HuH-7.5 (cell line): ENCODE results near the gene GLG1.
"Not testable (repeated sequence)": the region's sequence is repeated elsewhere in the genome, so short reads cannot be mapped to it uniquely, and the experiment has no call there.

ENCODE experiments used
- DNase-seq: peaks from one replicate; pipeline ENCODE4 v3.0.0; 2011; ENCODE audit warnings: low spot score

Gene GLG1

DNA sequence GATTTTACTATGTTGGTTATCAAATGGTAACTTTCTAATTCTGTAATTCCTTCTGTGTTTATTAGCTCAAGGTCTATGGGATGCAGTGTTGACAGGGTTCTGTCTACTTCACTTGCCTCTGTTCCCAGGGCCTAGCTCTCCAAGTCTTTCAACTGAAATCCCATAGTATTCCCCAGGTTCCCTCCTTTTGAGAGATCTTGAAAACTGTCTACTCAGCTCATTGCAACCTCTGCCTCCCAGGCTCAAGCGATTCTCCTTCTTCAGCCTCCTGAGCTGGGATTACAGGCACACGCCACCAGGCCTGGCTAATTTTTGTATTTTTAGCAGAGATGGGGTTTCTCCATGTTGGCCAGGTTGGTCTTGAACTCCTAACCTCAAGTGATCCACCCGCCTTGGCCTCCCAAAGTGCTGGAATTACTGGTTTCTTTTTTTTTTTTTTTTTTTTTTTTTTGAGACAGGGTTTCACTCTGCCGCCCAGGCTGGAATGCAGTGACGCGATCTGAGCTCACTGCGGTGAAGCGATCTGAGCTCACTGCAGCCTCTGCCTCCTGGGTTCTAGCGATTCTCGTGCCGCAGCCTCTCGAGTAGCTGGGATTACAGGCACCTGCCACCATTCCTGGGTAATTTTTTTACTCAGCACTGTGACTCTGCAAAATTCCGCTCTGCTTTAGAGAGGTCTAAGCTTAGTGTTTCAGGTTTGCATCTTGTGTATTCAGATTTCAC, 163.1 kb downstream of the GLG1 start:
- DNase-seq, result not testable (repeated sequence)

DNA sequence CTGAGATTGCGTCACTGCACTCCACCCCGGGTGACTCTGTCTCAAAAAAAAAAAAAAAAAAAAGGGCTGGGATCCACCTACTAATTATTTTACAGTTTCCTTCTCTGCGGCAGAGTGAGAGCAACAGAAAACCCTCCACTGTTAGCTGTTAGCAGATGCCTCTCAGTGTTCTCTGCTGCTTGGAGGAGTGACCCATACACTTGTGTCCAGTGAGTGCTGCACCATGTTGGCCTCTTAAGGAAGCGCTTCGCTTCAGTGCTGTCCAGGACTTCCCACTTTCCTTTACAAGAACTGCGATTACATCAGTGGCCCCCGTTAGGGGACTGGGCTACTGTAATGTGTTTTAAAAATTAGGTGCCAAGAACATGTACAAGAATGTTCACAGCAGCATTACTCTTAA, 167.2 kb downstream of the GLG1 start:
- no peak for DNase-seq

DNA sequence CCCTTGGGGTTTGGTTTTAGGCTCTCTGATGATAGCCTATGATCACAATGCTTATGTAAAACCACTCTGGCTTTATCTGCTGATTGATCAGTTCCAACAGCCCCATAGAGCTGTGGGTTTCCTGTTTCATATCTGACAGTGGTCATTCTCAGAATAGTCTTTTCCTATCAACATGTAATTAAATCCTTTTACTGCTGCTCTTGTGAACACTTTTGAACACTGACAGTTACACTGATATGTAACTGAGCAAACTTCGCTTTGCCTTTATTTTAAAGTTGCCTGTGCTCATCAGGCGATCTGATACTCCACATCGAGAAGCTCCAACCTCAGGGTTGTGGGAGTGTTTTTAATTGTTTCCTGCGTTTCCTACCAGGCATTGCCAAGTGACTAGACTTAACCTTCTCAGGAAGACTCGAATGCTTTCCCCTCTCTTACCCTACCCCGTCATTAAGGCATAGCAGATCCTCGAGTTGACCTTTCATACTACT, 168.4 kb downstream of the GLG1 start:
- DNase-seq, result no peak

DNA sequence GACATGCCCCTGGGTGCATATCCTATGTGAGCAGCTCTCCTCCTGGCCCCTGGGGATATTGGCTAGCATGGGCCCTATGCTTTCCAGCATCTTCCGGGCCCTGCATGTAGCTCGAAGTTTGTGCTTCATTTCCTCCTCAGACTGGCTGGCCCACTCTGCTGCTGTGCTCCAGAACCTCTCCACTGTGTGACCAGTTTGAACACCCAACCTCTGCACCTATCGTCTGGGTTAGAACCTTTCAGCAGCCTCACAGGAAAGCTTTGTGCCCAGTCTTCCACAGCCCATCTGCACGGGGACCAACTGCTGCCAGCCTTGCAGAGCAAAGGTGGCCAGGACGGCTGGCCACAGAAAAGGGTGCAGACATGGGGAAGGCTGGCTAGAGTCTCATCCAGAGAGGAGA, 175.4 kb downstream of the GLG1 start:
- DNase-seq, result no peak

DNA sequence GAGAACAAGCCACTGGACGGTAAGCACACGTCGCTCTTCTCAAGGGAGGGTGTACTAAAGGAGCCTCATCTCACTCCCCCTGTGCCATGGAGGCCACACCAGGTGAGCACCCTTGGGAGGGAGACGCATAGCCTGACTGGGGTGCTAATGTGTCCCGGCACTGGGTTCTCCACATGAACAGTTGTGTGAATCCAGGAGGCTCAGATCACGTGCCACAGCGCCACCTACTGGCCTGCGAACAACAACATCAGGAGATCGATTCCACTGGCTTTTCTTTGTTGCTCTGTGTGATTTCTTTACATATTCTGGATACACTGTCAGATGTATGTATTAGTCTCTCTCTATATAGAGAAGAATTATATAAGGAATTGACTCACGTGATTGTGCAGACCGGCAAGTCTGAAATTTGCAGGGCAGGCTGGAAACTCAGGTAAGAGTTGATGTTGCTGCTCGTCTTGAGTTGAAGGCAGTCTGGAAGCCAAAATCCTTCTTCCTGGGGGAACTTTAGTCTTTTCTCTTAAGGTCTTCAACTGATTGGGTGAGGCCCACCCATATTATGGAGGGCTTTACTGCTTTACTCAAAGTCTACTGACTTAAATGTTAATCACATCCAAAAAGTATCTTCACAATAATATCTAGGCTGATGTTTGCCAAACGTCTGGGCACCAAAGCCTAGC, 176.7 kb downstream of the GLG1 start:
- peak; percentile 36 for DNase-seq

DNA sequence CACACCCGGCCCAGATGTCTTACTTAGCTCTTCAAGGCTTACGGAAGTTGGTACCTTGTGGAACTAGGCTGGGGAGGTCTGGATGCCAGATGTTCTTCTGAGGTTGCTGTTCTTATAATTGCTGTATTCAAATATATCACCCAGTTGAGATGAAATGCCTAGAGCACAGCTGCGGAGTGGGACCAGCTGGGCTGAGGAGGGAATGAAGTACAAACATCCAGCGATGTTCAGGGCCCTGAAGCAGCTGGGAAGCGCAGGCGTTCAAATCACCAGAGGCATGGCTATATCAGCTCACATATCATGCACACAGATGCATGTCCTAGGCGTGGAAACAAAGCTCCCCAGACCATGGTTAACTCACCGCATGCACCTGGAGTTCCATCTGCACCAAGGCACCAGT, 178.4 kb downstream of the GLG1 start:
- DNase-seq, result not testable (repeated sequence)

DNA sequence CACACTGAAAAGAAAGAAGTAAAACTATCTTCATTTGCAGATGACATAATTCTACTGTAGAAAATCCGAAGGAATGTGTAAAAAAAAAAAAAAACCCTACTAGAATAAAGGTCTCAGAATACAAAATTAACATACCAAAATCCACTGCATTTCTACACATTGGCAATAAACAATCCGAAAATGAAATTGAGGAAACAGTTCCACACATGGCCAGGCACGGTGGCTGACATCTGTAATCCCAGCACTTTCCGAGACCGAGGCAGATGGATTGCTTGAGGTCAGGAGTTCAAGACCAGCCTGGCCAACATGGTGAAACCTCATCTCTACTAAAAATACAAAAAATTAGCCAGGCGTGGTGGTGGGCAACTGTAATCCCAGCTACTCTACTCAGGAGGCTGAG, 181.2 kb downstream of the GLG1 start:
- DNase-seq, result not testable (repeated sequence)

DNA sequence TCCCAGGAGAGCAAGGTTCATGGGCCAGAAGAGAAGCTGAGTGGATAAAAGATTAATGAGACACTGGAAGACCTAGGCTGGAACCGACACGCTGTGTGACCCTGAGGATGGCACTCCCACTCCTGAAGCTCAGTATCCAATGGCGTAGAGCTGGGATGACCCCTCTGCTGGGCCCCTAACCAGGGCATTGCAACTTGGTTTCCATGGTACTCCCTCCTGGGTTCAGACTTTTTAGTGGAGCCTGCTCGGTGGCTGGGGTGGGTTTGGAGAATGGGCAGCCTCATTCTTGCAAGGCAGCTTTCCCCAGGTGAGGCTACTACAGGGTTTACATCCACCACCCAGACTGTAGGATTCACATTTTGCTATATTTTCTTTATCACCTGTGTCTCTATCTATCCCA, 183.2 kb downstream of the GLG1 start:
- DNase-seq, result not testable (repeated sequence)

DNA sequence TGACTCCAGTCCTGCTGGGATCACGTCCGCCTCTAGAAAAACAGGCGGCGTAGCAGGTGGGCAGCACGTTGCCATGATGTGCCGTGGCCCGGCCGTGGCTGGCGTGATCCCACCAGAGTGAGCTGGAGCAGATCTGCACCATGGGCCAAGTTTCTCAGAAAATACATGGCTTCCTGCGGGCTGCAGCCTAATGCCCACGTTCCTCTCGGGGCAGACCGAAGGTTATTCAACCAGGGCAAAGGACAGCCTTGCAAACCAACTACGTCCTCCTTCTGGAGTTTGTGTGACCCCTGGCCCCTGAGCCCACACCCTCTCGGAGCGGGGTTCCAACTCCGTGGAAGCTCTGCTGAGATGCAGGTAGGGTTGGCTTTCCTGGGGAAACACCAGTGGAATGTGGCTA, 184.8 kb downstream of the GLG1 start:
- not testable (repeated sequence) for DNase-seq

DNA sequence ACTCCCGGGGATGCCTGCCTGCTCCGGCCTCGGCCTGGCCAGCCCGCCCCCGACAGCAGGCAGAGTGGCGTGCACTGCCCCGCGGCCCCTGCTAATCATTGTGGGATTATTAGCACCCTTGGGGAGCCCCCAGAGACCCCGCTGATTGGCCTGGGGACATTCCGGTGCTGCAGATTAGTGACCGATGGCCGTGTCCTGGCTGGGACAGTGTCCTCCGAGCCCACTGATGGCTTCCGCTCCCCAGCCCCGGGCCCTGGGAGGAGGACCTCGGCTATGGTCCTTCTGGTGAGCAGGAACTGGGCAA, 185.5 kb downstream of the GLG1 start:
- not testable (repeated sequence) for DNase-seq

DNA sequence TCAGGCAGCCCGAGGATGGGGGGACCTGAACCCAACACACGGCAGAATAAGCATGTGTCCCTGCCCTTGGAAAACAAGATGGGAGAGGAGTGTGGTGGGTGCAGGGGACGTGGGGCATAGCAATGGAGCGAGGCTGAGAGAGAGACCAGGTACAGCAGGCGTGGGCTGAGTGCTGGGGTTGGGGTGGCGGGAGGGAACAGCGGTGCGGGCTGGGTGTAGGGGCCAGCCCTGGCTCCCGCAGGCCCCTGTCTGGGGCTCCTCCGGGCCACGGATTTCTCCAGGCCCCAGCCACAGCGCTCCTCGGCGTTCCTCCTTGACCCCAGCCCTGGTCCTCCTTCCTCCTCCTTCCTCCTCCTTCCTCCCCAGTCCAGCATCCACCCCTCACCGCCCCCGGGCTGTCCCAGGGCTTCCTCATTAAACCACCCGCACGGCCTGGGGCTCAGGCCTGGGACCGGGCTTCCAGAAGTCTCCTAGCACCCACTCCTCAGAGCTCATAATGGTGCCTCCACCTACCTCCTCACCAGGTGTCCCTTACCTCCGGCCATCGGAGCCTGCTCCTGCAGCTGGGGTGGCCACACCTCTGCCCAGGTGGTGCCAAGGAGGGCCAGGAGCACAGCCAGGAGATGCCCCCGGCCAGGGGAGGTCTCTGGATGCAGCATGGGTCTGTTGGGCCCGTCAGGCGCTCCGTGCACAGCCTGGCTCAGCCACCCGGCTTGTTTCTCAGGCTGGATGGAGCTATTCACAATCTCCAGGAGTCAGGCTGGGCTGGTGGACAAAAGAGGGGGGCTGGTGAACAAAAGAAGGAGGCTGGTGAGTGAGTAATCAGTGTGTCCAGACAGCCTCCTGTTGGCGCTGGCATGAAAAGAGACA, 186.1 kb downstream of the GLG1 start, which contains the start of gene CLEC18B:
Gene CLEC18B, minus strand, starts transcription at position 867 of the 870 bp plus-strand sequence. Its CDS starts 208 bp downstream, at position 659.
- DNase-seq, result not testable (repeated sequence)

DNA sequence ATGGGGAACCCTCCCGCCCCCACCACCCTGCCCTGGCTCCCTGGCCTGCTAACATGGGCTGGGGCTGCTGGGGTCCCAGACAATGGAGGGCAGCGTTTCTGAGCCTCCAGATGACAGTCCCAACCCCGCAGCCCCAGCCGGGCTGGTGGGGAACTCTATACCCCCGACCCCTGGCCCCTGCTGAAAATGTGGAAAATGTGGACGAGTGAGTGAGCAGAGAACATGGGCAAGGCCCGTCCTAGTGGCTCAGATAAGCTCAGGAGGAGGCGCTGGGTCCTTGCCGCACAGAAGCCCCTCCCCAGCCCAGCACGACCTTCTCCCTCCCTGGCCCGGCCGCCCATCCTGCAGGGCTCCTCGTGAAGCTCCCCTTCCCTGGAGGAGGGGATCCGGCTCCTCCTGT, 187.1 kb downstream of the GLG1 start:
- not testable (repeated sequence) for DNase-seq

DNA sequence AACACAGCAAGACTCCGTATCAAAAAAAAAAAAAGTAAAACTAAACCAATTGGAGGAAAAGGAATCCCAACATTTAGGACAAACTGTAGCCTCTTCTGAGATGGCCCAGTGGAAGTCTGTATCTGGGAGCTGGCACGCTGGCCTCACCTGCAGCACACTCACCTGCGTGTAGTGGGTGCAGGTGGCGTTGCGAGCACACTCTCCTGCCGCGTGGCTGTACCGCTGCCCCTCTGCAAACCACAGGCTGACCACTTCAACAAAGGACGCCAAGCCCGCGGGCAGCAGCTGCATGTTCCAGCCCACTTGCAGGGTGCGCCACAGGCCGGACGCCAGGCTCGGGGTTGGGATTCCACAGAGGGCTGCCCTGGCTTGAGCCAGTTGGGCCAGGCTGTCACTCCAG, 189.0 kb downstream of the GLG1 start:
- DNase-seq, result not testable (repeated sequence)

DNA sequence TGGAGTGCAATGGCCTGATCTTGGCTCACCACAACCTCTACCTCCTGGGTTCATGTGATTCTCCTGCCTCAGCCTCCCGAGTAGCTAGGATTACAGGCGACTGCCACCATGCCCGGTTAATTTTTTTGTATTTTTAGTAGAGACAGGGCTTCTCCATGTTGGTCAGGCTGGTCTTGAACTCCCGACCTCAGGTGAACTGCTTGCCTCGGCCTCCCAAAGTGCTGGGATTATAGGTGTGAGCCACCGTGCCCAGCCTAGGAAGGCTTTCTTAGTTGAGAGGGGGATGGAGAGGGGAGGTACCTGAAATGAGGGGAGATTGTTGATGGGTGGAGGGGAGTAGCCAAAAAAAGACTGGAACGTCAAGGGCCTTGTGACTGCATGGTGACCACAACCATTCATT, 193.0 kb downstream of the GLG1 start:
- not testable (repeated sequence) for DNase-seq

DNA sequence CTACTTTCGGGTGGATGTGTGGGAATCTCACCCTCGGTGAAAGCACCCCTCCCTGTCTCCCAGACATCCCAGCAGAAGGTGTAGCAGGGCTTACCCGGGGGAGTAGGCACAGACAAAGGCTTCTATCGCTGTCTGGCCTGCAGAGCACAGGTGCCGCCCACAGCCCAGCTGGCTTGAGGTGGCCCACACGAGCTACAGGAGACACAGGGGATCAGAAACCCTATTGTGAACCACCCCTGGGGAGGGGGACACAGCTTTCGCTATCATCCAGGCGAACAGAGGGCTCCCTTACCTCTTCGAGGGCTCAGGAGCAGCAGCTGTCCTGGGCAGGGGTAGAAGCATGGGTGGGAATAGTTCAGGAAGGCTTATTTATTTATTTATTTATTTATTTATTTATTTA, 193.4 kb downstream of the GLG1 start:
- DNase-seq, result not testable (repeated sequence)

DNA sequence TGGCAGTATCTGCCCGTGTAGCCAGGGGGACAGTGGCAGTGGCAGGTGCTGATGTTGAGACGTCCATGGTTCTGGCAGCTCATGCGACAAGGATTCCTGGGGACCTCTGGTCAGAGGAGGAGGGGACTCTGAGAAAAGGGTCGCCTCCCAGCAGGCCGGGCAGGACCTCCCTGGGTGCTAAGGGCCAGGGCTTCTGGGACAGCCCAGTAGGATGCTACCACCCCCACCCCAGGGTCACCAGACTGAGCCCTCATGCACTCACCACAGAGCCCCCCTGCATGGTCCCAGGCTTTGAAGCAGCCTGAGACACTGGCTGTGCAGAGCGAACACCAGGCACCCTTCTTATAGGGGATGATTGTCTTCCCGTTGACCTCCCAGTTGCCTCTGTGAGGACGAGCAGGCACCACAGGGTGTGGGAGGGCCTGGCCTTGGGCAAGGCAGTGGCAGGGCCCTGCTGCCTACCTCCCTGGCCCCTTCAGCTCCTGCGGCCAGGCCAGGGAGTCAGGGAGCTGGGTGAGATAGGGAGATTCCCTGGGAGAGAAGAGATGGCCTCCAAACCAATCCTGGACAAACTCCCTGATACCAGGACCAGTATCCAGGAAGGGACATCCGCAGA, 194.0 kb downstream of the GLG1 start:
- DNase-seq, result not testable (repeated sequence)

DNA sequence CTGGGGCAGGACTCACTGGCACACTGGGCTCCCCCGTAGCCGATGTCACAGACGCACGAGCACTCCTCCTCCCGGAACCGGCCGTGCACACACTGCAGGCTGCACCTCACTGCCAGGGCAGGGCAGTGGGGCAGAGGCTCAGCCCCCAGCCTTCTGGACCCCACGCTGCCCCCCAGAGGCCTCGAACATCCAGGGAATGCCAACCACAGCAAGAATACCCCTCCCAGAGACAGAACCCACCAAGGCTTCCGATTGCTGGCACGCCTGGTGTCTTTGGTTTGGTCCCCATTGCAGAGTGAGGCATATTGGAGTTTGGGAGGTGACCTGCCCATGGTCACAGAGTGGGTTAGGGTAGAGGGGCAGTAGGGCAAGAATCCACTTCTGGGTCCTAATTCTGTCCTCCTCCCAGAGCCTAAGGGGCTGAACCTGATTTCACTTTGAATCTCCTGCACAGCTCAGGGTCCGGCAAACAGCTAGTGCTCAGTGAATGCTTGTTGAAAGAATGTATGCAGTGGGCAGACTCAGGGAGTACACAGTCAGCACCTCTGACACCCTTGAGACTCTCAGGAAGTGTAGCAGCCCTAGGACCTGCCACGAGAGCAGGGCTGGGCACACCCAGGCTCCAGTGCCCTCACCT, 194.7 kb downstream of the GLG1 start:
- not testable (repeated sequence) for DNase-seq

DNA sequence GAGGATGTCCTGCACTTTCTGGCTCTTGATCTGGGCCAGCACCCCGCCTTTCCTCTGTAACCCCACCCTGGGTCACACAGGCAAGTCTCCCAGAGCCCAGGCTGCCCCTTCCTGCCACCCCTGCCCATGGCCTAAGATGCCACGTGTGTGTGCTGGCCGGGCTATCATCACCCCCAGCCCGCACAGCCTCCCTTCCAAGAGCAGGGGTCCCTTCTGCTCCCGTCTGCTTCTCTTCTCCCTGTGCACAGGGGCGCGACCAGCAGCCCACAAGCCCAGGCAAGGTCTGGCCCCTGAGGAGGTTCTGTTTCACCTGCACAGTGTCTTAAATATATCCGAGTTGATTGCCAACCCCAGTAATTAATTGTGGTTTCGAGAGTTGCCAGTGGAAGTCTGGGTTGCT, 195.9 kb downstream of the GLG1 start:
- DNase-seq, result not testable (repeated sequence)

DNA sequence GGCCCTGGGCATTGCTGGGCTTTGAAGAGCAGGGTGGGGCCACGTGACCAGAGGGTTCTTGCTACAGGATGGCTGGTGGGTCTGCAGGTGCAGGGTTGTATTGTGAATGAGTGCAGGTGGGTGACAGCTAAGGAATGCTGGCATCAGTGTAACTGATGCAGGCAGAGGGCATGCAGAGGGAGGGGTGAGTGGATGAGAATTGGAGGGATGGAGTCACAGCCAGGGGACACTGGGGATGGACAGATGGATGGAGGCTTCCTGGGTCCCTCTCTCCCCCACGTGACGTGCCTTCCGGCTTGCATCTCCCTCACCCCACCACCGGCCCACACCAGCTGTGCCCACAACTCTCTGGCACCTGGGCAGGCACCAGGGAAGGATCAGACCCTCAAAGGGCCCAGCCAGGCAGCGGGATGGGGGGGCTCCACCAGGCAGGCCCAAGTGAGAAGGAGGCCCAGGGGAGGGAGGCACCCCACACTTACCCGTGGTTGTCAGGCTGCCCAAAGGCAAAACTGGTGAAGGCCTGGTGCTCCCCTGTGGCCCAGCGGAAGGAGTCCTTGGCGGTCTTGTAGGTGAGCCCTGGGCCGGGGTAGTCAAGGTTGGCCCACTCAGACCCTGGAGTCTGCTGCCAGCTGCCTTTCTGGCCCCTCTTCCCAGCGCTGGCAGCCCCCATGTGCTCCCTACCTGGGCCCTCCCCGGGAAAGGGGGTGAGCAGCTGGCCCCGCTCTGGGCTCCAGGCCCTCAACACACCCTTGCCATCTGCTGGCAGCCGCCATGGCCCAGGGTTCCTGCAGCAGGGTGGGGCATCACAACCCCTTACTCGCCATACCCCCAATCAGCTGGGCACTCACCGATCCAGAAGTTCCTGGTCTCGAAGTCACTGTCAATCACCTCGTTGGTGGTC, 196.6 kb downstream of the GLG1 start:
- not testable (repeated sequence) for DNase-seq

DNA sequence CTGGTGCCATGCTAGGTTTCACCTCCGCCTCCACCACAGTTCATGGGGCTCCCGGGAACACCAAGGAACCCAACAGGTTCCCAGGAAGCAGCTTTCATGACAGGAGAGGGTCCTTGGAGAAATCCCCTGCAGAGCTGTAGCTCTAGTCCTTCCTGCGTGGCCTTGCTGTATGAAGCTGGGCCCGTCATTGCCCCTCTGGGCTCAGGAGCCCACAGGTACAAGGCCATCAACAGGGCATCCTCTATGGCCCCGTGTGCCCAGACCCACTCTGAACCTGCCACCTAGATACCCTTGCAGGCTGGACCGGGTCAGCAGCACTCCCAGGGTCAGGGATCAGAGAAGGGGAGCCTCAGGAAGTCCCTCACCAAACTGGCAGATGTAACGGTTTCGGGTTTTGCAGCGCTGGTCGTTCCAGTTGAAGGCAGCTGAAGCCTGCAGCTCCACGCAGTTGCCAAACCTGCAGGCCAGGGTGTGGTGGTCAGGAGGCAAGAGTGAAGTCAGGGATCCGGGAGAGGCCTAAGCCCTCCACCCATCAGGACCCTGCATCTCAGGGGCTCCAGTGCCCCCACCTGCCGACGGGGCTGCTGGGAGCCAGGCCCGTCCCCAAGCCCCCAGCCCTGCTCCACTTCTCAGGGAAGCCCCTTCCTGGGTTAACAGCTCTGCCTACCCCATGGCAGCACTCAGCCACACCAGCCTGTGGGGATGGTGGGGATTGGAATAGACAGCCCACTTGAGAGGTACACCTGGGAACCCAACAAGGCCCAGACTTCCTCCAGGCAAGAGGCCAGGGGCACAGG, 197.5 kb downstream of the GLG1 start:
- DNase-seq, result not testable (repeated sequence)
